IgD-negative memory B cell (primary cell): ENCODE data around the gene TDRD7. TPM values are rescaled to one million over a fixed set of nuclear protein-coding genes. Genes with fewer than 3 reads are reported as not detected.

ENCODE experiments used
- H3K27ac Mint-ChIP-seq, 3 donors: one replicate each; pipeline ENCODE4 v1.8.0; 2020 to 2022; ENCODE audit warnings: mild to moderate bottlenecking in 3 of 3, mixed read lengths in 3 of 3, moderate library complexity in 1 of 3
- H3K27me3 Mint-ChIP-seq: one replicate; pipeline ENCODE4 v1.8.0; 2021; ENCODE audit warnings: mixed read lengths
- H3K36me3 Mint-ChIP-seq: one replicate; pipeline ENCODE4 v1.8.0; 2020; ENCODE audit warnings: mild to moderate bottlenecking, mixed read lengths
- H3K4me1 Mint-ChIP-seq, 3 donors: one replicate each; pipeline ENCODE4 v1.8.0; 2020 to 2022; ENCODE audit warnings: mixed read lengths in 3 of 3, mild to moderate bottlenecking in 1 of 3
- H3K4me3 Mint-ChIP-seq, 4 donors: one replicate each; pipeline ENCODE4 v1.8.0; 2020 to 2022; ENCODE audit warnings: mild to moderate bottlenecking in 4 of 4, mixed read lengths in 4 of 4, moderate library complexity in 3 of 4
- H3K9me3 Mint-ChIP-seq, 3 donors: one replicate each; pipeline ENCODE4 v1.8.0; 2020 to 2021; ENCODE audit warnings: mixed read lengths in 3 of 3, mild to moderate bottlenecking in 1 of 3
- polyA plus RNA-seq: library from polyadenylated mRNA; unstranded; fragments of 300-500 nt; fragmentation: Illumina TruSeq; gene quantifications from one replicate; pipeline ENCODE4 v1.2.3, GENCODE V29; 2021

Gene TDRD7
- polyA plus RNA-seq, 1 donor from 2014 or later: 11.1 TPM

GRCh38 chr9:97507428-97507984 lies 95.6 kb downstream of the TDRD7 start:
- H3K4me3 Mint-ChIP-seq: no peak overlapping the region
- no peaks in the 10 kb centered on the region for H3K9me3 Mint-ChIP-seq
- H3K4me1 Mint-ChIP-seq: peaks cover 6 to 17% (median 14%) of the 10 kb centered on the region in 3 donors
- peaks cover 3% of the 10 kb centered on the region for H3K36me3 Mint-ChIP-seq
- H3K27me3 Mint-ChIP-seq: peaks cover 22% of the 10 kb centered on the region
- no peak overlapping the region for H3K27ac Mint-ChIP-seq

- no peak overlapping the region for H3K4me3 Mint-ChIP-seq
- no peak overlapping the region for H3K27ac Mint-ChIP-seq
- no peaks in the 10 kb centered on the region for H3K36me3 Mint-ChIP-seq
- H3K27me3 Mint-ChIP-seq: peaks cover 11% of the 10 kb centered on the region
- H3K4me1 Mint-ChIP-seq: peaks cover 0 to 14% (median 8%) of the 10 kb centered on the region in 3 donors
- no peaks in the 10 kb centered on the region for H3K9me3 Mint-ChIP-seq
These were observed 97.0 kb downstream of the TDRD7 start for GRCh38 chr9:97508852-97509251.

- H3K36me3 Mint-ChIP-seq: no peaks in the 10 kb centered on the region
- H3K27ac Mint-ChIP-seq: peak overlapping the region in 1 of 3 donors; percentile 40
- H3K9me3 Mint-ChIP-seq: no peaks in the 10 kb centered on the region
- H3K27me3 Mint-ChIP-seq: peaks cover 3% of the 10 kb centered on the region
- peaks cover 0 to 14% (median 8%) of the 10 kb centered on the region in 3 donors for H3K4me1 Mint-ChIP-seq
- H3K4me3 Mint-ChIP-seq: no peak overlapping the region
These were observed 99.1 kb downstream of the TDRD7 start for GRCh38 chr9:97510797-97511654.

GRCh38 chr9:97511655-97512427 lies 99.9 kb downstream of the TDRD7 start:
- peaks cover 0 to 14% (median 8%) of the 10 kb centered on the region in 3 donors for H3K4me1 Mint-ChIP-seq
- H3K27me3 Mint-ChIP-seq: peaks cover 9% of the 10 kb centered on the region
- H3K4me3 Mint-ChIP-seq: no peak overlapping the region
- H3K27ac Mint-ChIP-seq: no peak overlapping the region
- no peaks in the 10 kb centered on the region for H3K36me3 Mint-ChIP-seq
- H3K9me3 Mint-ChIP-seq: no peaks in the 10 kb centered on the region

GRCh38 chr9:97512966-97513560 lies 101.2 kb downstream of the TDRD7 start:
- Mint-ChIP-seq H3K27ac (no peak overlapping the region), H3K4me3 (no peak overlapping the region), H3K36me3 (no peaks in the 10 kb centered on the region), H3K9me3 (no peaks in the 10 kb centered on the region), H3K4me1 (peaks cover 0 to 16% (median 8%) of the 10 kb centered on the region in 3 donors), H3K27me3 (peaks cover 9% of the 10 kb centered on the region)

GRCh38 chr9:97514531-97514930 lies 102.6 kb downstream of the TDRD7 start:
- Mint-ChIP-seq H3K27ac (no peak overlapping the region), H3K36me3 (no peaks in the 10 kb centered on the region), H3K4me1 (peaks cover 0 to 16% (median 8%) of the 10 kb centered on the region in 3 donors)

GRCh38 chr9:97515662-97516061 lies 103.8 kb downstream of the TDRD7 start:
- H3K4me3 Mint-ChIP-seq: peak overlapping the region in 1 of 4 donors; percentile 33
- H3K4me1 Mint-ChIP-seq: peaks cover 0 to 13% (median 6%) of the 10 kb centered on the region in 3 donors
- no peaks in the 10 kb centered on the region for H3K9me3 Mint-ChIP-seq
- H3K27ac Mint-ChIP-seq: no peak overlapping the region
- H3K27me3 Mint-ChIP-seq: peaks cover 23% of the 10 kb centered on the region
- no peaks in the 10 kb centered on the region for H3K36me3 Mint-ChIP-seq

More at GRCh38 chr9:97514531-97514930, 102.6 kb downstream of the TDRD7 start:
- no peak overlapping the region for H3K4me3 Mint-ChIP-seq
- no peaks in the 10 kb centered on the region for H3K9me3 Mint-ChIP-seq
- H3K27me3 Mint-ChIP-seq: peaks cover 18% of the 10 kb centered on the region

GRCh38 chr9:97516111-97516510 lies 104.2 kb downstream of the TDRD7 start:
- peaks cover 0 to 9% (median 3%) of the 10 kb centered on the region in 3 donors for H3K4me1 Mint-ChIP-seq
- H3K27ac Mint-ChIP-seq: no peak overlapping the region
- H3K4me3 Mint-ChIP-seq: no peak overlapping the region
- H3K36me3 Mint-ChIP-seq: no peaks in the 10 kb centered on the region
- peaks cover 26% of the 10 kb centered on the region for H3K27me3 Mint-ChIP-seq
- H3K9me3 Mint-ChIP-seq: no peaks in the 10 kb centered on the region

GRCh38 chr9:97517331-97518089 lies 105.6 kb downstream of the TDRD7 start:
- Mint-ChIP-seq H3K27me3 (peaks cover 26% of the 10 kb centered on the region), H3K4me1 (peaks cover 0 to 5% (median 0%) of the 10 kb centered on the region in 3 donors), H3K9me3 (no peaks in the 10 kb centered on the region), H3K36me3 (no peaks in the 10 kb centered on the region), H3K4me3 (peak overlapping the region in 1 of 4 donors; percentile 74), H3K27ac (no peak overlapping the region)

- no peaks in the 10 kb centered on the region for H3K36me3 Mint-ChIP-seq
- peaks cover 26% of the 10 kb centered on the region for H3K27me3 Mint-ChIP-seq
- peaks cover 0 to 3% (median 0%) of the 10 kb centered on the region in 3 donors for H3K4me1 Mint-ChIP-seq
- no peaks in the 10 kb centered on the region for H3K9me3 Mint-ChIP-seq
- no peak overlapping the region for H3K27ac Mint-ChIP-seq
- H3K4me3 Mint-ChIP-seq: no peak overlapping the region
These were observed 106.4 kb downstream of the TDRD7 start for GRCh38 chr9:97518166-97518908.

- no peak overlapping the region for H3K4me3 Mint-ChIP-seq
- no peak overlapping the region for H3K27ac Mint-ChIP-seq
- H3K36me3 Mint-ChIP-seq: no peaks in the 10 kb centered on the region
- no peaks in the 10 kb centered on the region for H3K9me3 Mint-ChIP-seq
- H3K27me3 Mint-ChIP-seq: peaks cover 26% of the 10 kb centered on the region
- H3K4me1 Mint-ChIP-seq: peaks cover 0 to 2% (median 0%) of the 10 kb centered on the region in 3 donors
These were observed 107.0 kb downstream of the TDRD7 start for GRCh38 chr9:97518909-97519307.

GRCh38 chr9:97519441-97519970 lies 107.6 kb downstream of the TDRD7 start:
- H3K36me3 Mint-ChIP-seq: no peaks in the 10 kb centered on the region
- H3K27ac Mint-ChIP-seq: no peak overlapping the region
- peaks cover 0 to 2% (median 0%) of the 10 kb centered on the region in 3 donors for H3K4me1 Mint-ChIP-seq
- no peak overlapping the region for H3K4me3 Mint-ChIP-seq
- peaks cover 26% of the 10 kb centered on the region for H3K27me3 Mint-ChIP-seq
- H3K9me3 Mint-ChIP-seq: no peaks in the 10 kb centered on the region

GRCh38 chr9:97521576-97522333 lies 109.9 kb downstream of the TDRD7 start:
- H3K9me3 Mint-ChIP-seq: no peaks in the 10 kb centered on the region
- H3K27ac Mint-ChIP-seq: no peak overlapping the region
- H3K4me3 Mint-ChIP-seq: no peak overlapping the region
- peaks cover 0 to 2% (median 0%) of the 10 kb centered on the region in 3 donors for H3K4me1 Mint-ChIP-seq
- no peaks in the 10 kb centered on the region for H3K36me3 Mint-ChIP-seq
- H3K27me3 Mint-ChIP-seq: peaks cover 17% of the 10 kb centered on the region
